Pancreas (tissue), 10 donors: ENCODE measurements around the gene ALK. TPM values are rescaled to one million over a fixed set of nuclear protein-coding genes. Genes with fewer than 3 reads are reported as not detected.

ENCODE experiments used
- ATAC-seq, 4 donors: fragments of 200-7000 bp; cut with Tn5 transposase; one replicate each; pipeline versions ENCODE4 v1.8.0 to v1.9.1; 2020; ENCODE audit warnings: mild to moderate bottlenecking in 4 of 4, moderate library complexity in 4 of 4
- DNase-seq, 6 donors: peaks; one replicate each; pipeline ENCODE4 v3.0.0-alpha.2; 2020
- FAIRE-seq: peaks from 2 replicates; lab custom pipeline; 2012; peaks lifted over from hg19 to GRCh38; lab: Jason Lieb, UNC
- H3K27ac ChIP-seq, 4 donors: fragments of 200-600 bp; sonication (generic); 1 replicate in 3 of 4; 2 replicates in 1 of 4; pipeline versions ENCODE4 v1.5.0 to v1.8.0; 2020
- H3K27me3 ChIP-seq, 4 donors: fragments of 200-600 bp; one replicate each; pipeline ENCODE4 v1.8.0; 2021
- H3K36me3 ChIP-seq, 3 donors: fragments of 200-600 bp; sonication (generic) in 1 of 3; one replicate each; pipeline versions ENCODE4 v1.5.0 to v1.8.0; 2020 to 2021
- H3K4me1 ChIP-seq, 3 donors: fragments of 200-600 bp; one replicate each; pipeline ENCODE4 v1.8.0; 2021
- H3K4me3 ChIP-seq, 4 donors: fragments of 200-600 bp; sonication (generic) in 2 of 4; one replicate each; pipeline versions ENCODE4 v1.5.0 to v1.8.0; 2020 to 2021
- H3K9me3 ChIP-seq, 4 donors: fragments of 200-600 bp; one replicate each; pipeline ENCODE4 v1.8.0; 2021
- CTCF ChIP-seq, 4 donors: fragments of 200-600 bp; sonication (generic) in 3 of 4; IDR thresholded peaks; one replicate each; pipeline versions ENCODE4 v1.5.0 to v1.8.0; 2021; ENCODE audit warnings: antibody characterized with exemption in 4 of 4
- WGBS, 2 donors: extraction: QIAGEN DNeasy Blood & Tissue Kit; methylation state at CpG; one replicate each; pipeline ENCODE4 v1.1.7; 2013; 5-methylcytosine and 5-hydroxymethylcytosine counted together
- intact Hi-C, 3 donors: fragments of 100-400 bp; cut with DNase I; formaldehyde crosslinking; loops; one replicate each; pipeline versions ENCODE4 v1.11.1 to v1.14.2; 2022
- polyA plus RNA-seq, 2 donors: library from polyadenylated mRNA; stranded (reverse); fragments of 200-250 nt; gene quantifications; one replicate each; pipeline ENCODE4 v1.2.3, GENCODE V29; 2013
- total RNA-seq, 6 donors: library from RNA; stranded (reverse); fragmentation: NEBNext Ultra II Directional in 4 of 6; extraction: Animal tissue kit (Norgen Biotek cat#: 25700) in 4 of 6; gene quantifications; one replicate each; pipeline versions ENCODE4 v1.2.1 to v1.2.4, GENCODE V29; 2021 to 2023
- donor health status: healthy with polysubstance abuse.
- donor health status: DM: no; HTN: no; CAD: no; lungs with moderate emphysema.
- donor health status: DM: no; HTN: no; CAD: no.
- donor health status: control.
- donor health status: control.
- donor health status: Bipolar disorder and iron deficiency.
- donor health status: DM: yes; HTN: yes; CAD: no.
- donor health status: DM: no; HTN: no; CAD: no.
- donor health status: DM: no; HTN: no; CAD: no.
- donor health status: DM: yes; HTN: yes; CAD: no.

The ALK gene
- total and polyA plus RNA-seq, 8 donors: 0.05 to 0.17 (median 0.09) TPM; not detected in 2

DNA sequence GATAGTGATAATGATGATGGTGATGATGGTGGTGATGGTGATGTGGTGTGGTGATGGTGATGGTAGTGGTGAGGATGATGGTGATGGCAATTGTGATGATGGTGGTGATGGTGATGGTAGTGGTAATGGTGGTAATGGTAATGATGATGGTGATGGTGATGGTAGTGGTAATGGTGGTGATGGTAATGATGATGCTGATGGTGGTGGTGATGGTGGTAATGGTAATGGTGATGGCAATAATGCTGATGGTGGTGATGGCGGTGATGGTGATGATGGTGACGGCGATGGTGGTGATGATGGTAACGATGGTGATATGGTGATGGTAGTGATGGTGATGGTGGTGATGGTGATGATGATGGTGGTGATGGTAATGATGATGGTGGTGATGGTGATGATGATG, 45.0 kb downstream of the ALK start:
- no peak for TF ChIP-seq CTCF (IDR thresholded peaks at IDR 0.05)

DNA sequence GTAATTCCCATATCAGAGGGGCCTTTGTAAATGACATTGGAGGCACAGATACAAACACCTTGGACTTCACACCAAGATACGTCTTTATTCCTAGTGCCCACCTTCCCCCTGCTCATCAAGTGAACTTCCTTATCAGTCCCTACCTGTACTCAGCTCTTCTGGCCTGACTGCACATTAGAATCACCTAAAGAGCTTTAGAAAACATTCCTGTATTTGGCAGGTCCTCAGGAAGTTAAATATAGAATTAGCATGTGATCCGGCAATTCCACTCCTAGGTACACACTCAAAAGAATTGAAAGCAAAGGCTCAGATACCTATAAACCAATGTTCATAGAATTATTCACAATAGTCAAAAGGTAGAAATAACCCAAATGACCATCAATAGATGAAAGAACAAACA, 46.6 kb downstream of the ALK start:
- H3K4me3 ChIP-seq: no peak overlapping the region
- no peak for FAIRE-seq
- TF ChIP-seq CTCF (IDR thresholded peaks at IDR 0.05): no peak

More for the DNA sequence above, 45.0 kb downstream of the ALK start:
- no peak for ATAC-seq
- DNase-seq: no peak
- no peak for FAIRE-seq
- Histone ChIP-seq H3K4me1 (no peaks in the 10 kb centered on the region), H3K27me3 (no peaks in the 10 kb centered on the region), H3K9me3 (no peaks in the 10 kb centered on the region), H3K27ac (no peak overlapping the region), H3K36me3 (no peaks in the 10 kb centered on the region), H3K4me3 (no peak overlapping the region)
- intact Hi-C loops: no loop called here
- WGBS, 2 donors: 96 to 100% methylated on average over 4 of the region's 4 CpGs

GRCh38 chr2:29872870-29873269, 48.5 kb downstream of the ALK start:
- FAIRE-seq: no peak
- intact Hi-C loops: no loop called here
- Histone ChIP-seq H3K9me3 (no peaks in the 10 kb centered on the region), H3K27me3 (no peaks in the 10 kb centered on the region), H3K4me3 (no peak overlapping the region), H3K4me1 (no peaks in the 10 kb centered on the region), H3K36me3 (no peaks in the 10 kb centered on the region), H3K27ac (no peak overlapping the region)
- WGBS, 2 donors: 68 to 85% methylated on average over 1 of the region's 1 CpG
- DNase-seq: no peak
- no peak for TF ChIP-seq CTCF (IDR thresholded peaks at IDR 0.05)
- ATAC-seq: no peak

More for the DNA sequence above, 46.6 kb downstream of the ALK start:
- Histone ChIP-seq H3K27me3 (no peaks in the 10 kb centered on the region), H3K27ac (no peak overlapping the region), H3K9me3 (no peaks in the 10 kb centered on the region), H3K4me1 (no peaks in the 10 kb centered on the region), H3K36me3 (no peaks in the 10 kb centered on the region)
- ATAC-seq (no peak), DNase-seq (no peak)
- WGBS, 2 donors: 55 to 62% methylated on average over 2 of the region's 2 CpGs
- intact Hi-C loops: no loop called here

DNA sequence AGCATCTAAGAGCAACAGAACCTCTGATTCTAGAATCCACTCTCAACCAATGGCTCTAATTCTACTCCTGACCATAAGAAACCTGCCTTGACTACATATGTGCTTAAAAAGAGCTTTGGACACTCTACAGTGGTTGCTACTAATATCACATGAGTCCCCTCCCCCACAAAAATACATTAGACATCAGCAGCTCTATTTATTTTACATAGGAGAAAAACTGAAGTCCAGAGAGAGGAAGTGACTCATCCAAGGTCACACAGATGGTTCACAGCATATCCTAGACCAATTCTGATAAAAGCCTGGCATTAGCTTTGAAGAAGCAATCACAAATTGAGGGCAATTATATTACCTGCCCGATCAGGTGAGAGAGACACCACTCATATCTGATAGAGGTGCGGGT, 49.8 kb downstream of the ALK start:
- Histone ChIP-seq H3K9me3 (no peaks in the 10 kb centered on the region), H3K4me3 (no peak overlapping the region), H3K27ac (no peak overlapping the region), H3K36me3 (no peaks in the 10 kb centered on the region), H3K27me3 (no peaks in the 10 kb centered on the region), H3K4me1 (no peaks in the 10 kb centered on the region)
- intact Hi-C loops: no loop called here
- ATAC-seq (no peak), FAIRE-seq (no peak), DNase-seq (no peak)
- 65 to 69% methylated on average over 2 of the region's 2 CpGs for WGBS, 2 donors
- TF ChIP-seq CTCF (IDR thresholded peaks at IDR 0.05): no peak

DNA sequence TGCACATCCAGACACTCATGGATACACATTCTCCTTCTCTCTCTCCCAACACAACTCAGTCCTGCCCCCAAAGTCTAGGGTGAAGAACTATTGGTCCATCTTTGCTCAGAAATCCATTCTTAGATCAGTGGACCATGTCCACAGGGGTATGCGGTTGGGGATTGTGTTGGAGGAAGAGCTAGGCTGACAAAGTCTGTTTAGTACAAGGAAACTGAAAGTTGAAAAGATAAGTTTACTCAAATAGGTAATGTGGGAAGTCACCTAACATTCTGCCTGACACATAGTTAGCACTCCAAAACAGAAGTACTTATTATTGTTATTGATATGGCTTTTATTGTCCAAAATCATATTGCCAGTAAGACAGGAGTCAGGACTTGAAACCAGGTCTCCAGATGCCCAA, 55.9 kb downstream of the ALK start:
- Histone ChIP-seq H3K4me1 (no peaks in the 10 kb centered on the region), H3K4me3 (no peak overlapping the region), H3K27me3 (no peaks in the 10 kb centered on the region), H3K9me3 (no peaks in the 10 kb centered on the region), H3K36me3 (no peaks in the 10 kb centered on the region), H3K27ac (no peak overlapping the region)
- 86 to 90% methylated on average over 1 of the region's 1 CpG for WGBS, 2 donors
- ATAC-seq (no peak), DNase-seq (no peak), FAIRE-seq (no peak)
- intact Hi-C loops: no loop called here
- no peak for TF ChIP-seq CTCF (IDR thresholded peaks at IDR 0.05)
